ENCODE results near the gene MARCHF2.
A peak's percentile ranks its signal among the peaks of the same experiment; 100 is the strongest.

MARCHF2 gene

GRCh38 chr19:8463365-8463764, 50.3 kb downstream of the MARCHF2 start:
- DNase-seq (ENCODE audit: extremely low spot score), result no peak
- ChIA-PET CTCF (interaction anchor here (1.0 to 1.3 kb wide), 2 partner anchors 12 to 19 kb away, joined by 3 to 5 read pairs; no protein-coding TSS in a partner anchor), POLR2A (no interaction called here)
- TF ChIP-seq CTCF (IDR thresholded peaks at IDR 0.05; ENCODE audit: control extremely low read depth, extremely low read depth, low read depth, missing control alignments), result no peak

- CTCF ChIA-PET, result interaction anchor here (1.9 kb wide), 1 partner anchor 19 kb away, joined by 6 read pairs; no protein-coding TSS in a partner anchor
- TF ChIP-seq CTCF (IDR thresholded peaks at IDR 0.05; ENCODE audit: control extremely low read depth, extremely low read depth, low read depth, missing control alignments), result no peak
- POLR2A ChIA-PET, result no interaction called here
- DNase-seq (ENCODE audit: extremely low spot score), result no peak
These were observed 52.9 kb downstream of the MARCHF2 start for GRCh38 chr19:8466018-8466417.

GRCh38 chr19:8468124-8468523, 55.0 kb downstream of the MARCHF2 start:
- ChIA-PET POLR2A (no interaction called here), CTCF (interaction anchor here (0.7 kb wide), 1 partner anchor 37 kb away, joined by 3 read pairs; no protein-coding TSS in a partner anchor)
- TF ChIP-seq CTCF (IDR thresholded peaks at IDR 0.05; ENCODE audit: control extremely low read depth, extremely low read depth, low read depth, missing control alignments), result no peak
- no peak for DNase-seq (ENCODE audit: extremely low spot score)

GRCh38 chr19:8468761-8469373, 55.8 kb downstream of the MARCHF2 start:
- no peak for TF ChIP-seq CTCF (IDR thresholded peaks at IDR 0.05; ENCODE audit: control extremely low read depth, extremely low read depth, low read depth, missing control alignments)
- ChIA-PET POLR2A (no interaction called here), CTCF (no interaction called here)
- no peak for DNase-seq (ENCODE audit: extremely low spot score)

GRCh38 chr19:8469613-8470368, 56.7 kb downstream of the MARCHF2 start:
- ChIA-PET CTCF (interaction anchor here (2.5 kb wide), 1 partner anchor 8 kb away, joined by 8 read pairs; no protein-coding TSS in a partner anchor), POLR2A (no interaction called here)
- no peak for DNase-seq (ENCODE audit: extremely low spot score)
- no peak for TF ChIP-seq CTCF (IDR thresholded peaks at IDR 0.05; ENCODE audit: control extremely low read depth, extremely low read depth, low read depth, missing control alignments)

- POLR2A ChIA-PET, result interaction anchor here (0.6 kb wide), 1 partner anchor 10 kb away, joined by 6 read pairs; no protein-coding TSS in a partner anchor
- CTCF ChIA-PET, result interaction anchor here (0.9 to 1.4 kb wide), 2 partner anchors 13 to 61 kb away, joined by 3 to 5 read pairs; partner anchors contain the start of gene MARCHF2
- TF ChIP-seq CTCF (IDR thresholded peaks at IDR 0.05; ENCODE audit: control extremely low read depth, extremely low read depth, low read depth, missing control alignments), result no peak
- peak; percentile 73 for DNase-seq (ENCODE audit: extremely low spot score)
These were observed 60.8 kb downstream of the MARCHF2 start for GRCh38 chr19:8473648-8474476.
